Hematopoietic multipotent progenitor cell treated with erythropoietin and hydrocortisone succinate and interleukin-3 and kit ligand, for 15 days (in vitro differentiated cells): ENCODE results near the gene SPOPL.

ENCODE experiments used
- DNase-seq: peaks from one replicate; pipeline ENCODE4 v3.0.0-alpha.2; 2015; ENCODE audit warnings: low spot score

Gene SPOPL

GRCh38 chr2:138601458-138602165, 100.0 kb downstream of the SPOPL start:
- DNase-seq: no peak

- no peak for DNase-seq
These were observed 100.5 kb downstream of the SPOPL start for GRCh38 chr2:138602166-138602460.

- no peak for DNase-seq
These were observed 106.2 kb downstream of the SPOPL start for GRCh38 chr2:138607746-138608145.

GRCh38 chr2:138609446-138609845, 107.9 kb downstream of the SPOPL start:
- DNase-seq: no peak

- DNase-seq: no peak
These were observed 108.8 kb downstream of the SPOPL start for GRCh38 chr2:138610201-138610953.

- no peak for DNase-seq
These were observed 113.7 kb downstream of the SPOPL start for GRCh38 chr2:138615257-138615656.

- no peak for DNase-seq
These were observed 115.5 kb downstream of the SPOPL start for GRCh38 chr2:138617026-138617425.

- DNase-seq: no peak
These were observed 117.4 kb downstream of the SPOPL start for GRCh38 chr2:138618971-138619370.

GRCh38 chr2:138620431-138620830, 118.9 kb downstream of the SPOPL start:
- DNase-seq: no peak

- no peak for DNase-seq
These were observed 119.6 kb downstream of the SPOPL start for GRCh38 chr2:138621139-138621538.

GRCh38 chr2:138622613-138623012, 121.0 kb downstream of the SPOPL start:
- no peak for DNase-seq
